Heart left ventricle (tissue), 16 donors: ENCODE data around the gene STIMATE. TPM values are rescaled to one million over a fixed set of nuclear protein-coding genes. Genes with fewer than 3 reads are reported as not detected.

Experiments used
- ATAC-seq, 4 donors: fragments of 200-7000 bp; cut with Tn5 transposase; one replicate each; pipeline ENCODE4 v1.9.1; 2020 to 2022; ENCODE audit warnings: moderate library complexity in 4 of 4, mild to moderate bottlenecking in 3 of 4, moderate number of reproducible peaks in 1 of 4
- DNase-seq, 5 donors: peaks; one replicate each; pipeline ENCODE4 v3.0.0-alpha.2; 2020
- H3K27ac ChIP-seq, 12 donors: fragments of 200-600 bp; sonication (generic) in 4 of 12; one replicate each; pipeline versions ENCODE4 v1.5.0 to v1.8.0; 2016 to 2022; ENCODE audit warnings: mild to moderate bottlenecking in 2 of 12
- H3K27me3 ChIP-seq, 9 donors: fragments of 200-600 bp; sonication (generic) in 2 of 9; one replicate each; pipeline versions ENCODE4 v1.5.1 to v1.8.0; 2016 to 2022; ENCODE audit warnings: mild to moderate bottlenecking in 3 of 9
- H3K36me3 ChIP-seq, 9 donors: fragments of 200-600 bp; sonication (generic) in 2 of 9; one replicate each; pipeline versions ENCODE4 v1.5.0 to v1.8.0; 2018 to 2022; ENCODE audit warnings: mild to moderate bottlenecking in 2 of 9
- H3K4me1 ChIP-seq, 12 donors: fragments of 200-600 bp; sonication (generic) in 4 of 12; one replicate each; pipeline versions ENCODE4 v1.5.0 to v1.8.0; 2016 to 2022; ENCODE audit warnings: mild to moderate bottlenecking in 3 of 12
- H3K4me3 ChIP-seq, 12 donors: fragments of 200-600 bp; sonication (generic) in 4 of 12; one replicate each; pipeline versions ENCODE4 v1.5.0 to v1.8.0; 2017 to 2022; ENCODE audit warnings: mild to moderate bottlenecking in 9 of 12, moderate library complexity in 4 of 12
- H3K9me3 ChIP-seq, 12 donors: fragments of 200-600 bp; sonication (generic) in 4 of 12; one replicate each; pipeline versions ENCODE4 v1.5.0 to v1.8.0; 2016 to 2022; ENCODE audit warnings: mild to moderate bottlenecking in 1 of 12
- POLR2A ChIP-seq, 2 donors: fragments of 450-650 bp; IDR thresholded peaks; one replicate each; pipeline ENCODE4 v1.6.1; 2017; ENCODE audit warnings: antibody characterized with exemption in 2 of 2, mild to moderate bottlenecking in 2 of 2, moderate library complexity in 2 of 2
- WGBS, 4 donors: extraction: QIAGEN DNeasy Blood & Tissue Kit in 2 of 4; methylation state at CpG; one replicate each; pipeline versions ENCODE4 v1.1.5 to v1.1.7; 2013 to 2018; 5-methylcytosine and 5-hydroxymethylcytosine counted together
- intact Hi-C, 10 donors: fragments of 100-400 bp; cut with DNase I; formaldehyde crosslinking; loops; one replicate each; pipeline versions ENCODE4 v1.11.1 to v1.14.2; 2022
- polyA plus RNA-seq, 2 donors: library from polyadenylated mRNA; stranded (reverse); fragments of 200-250 nt; gene quantifications; one replicate each; pipeline ENCODE4 v1.2.3, GENCODE V29; 2013
- total RNA-seq, 9 donors: library from RNA; depleted of rRNA in 2 of 9; stranded (reverse); fragments of >200 nt in 2 of 9; fragmentation: NEBNext Ultra II Directional in 3 of 9; extraction: Animal tissue kit (Norgen Biotek cat#: 25700) in 3 of 9; gene quantifications; one replicate each; pipeline versions ENCODE4 v1.1.0 to v1.2.4, GENCODE V29; 2016 to 2023
- TF ChIP-seq, protein P1 (sequence below), 12 donors: fragments of 200-600 bp; sonication (generic) in 4 of 12; IDR thresholded peaks; one replicate each; pipeline versions ENCODE4 v1.5.0 to v1.8.0; 2018 to 2022; ENCODE audit warnings: antibody characterized with exemption in 12 of 12, mild to moderate bottlenecking in 5 of 12
- donor health status: ischemic (EF 13 %, LVEDD 7.1; RV severe dilation, severe dysfunction).
- donor health status: healthy with polysubstance abuse.
- donor health status: DM: no; HTN: yes; CAD: no.
- donor health status: DM: no; HTN: no; CAD: no.
- donor health status: ischemic (EF 25% LVEDD 6.9; RV normal size, moderate dysfunction).
- donor health status: ischemic (EF 25% LVEDD 5.7; RV mildly dilated, moderate dysfunction).
- donor health status: healthy.
- donor health status: DM: yes; HTN: yes; CAD: no.
- donor health status: ischemic (EF 35%, LVEDD 5.7; RV mildly dilated, moderate dysfunction).
- donor health status: nonischemic (EF 11% LVEDD 7.7; RV severe dilation, severe dysfunction).
- donor health status: DM: yes; HTN: yes; CAD: no.
- donor health status: PGD.
- donor health status: ischemic (EF 29% LVEDD 5.4; RV normal size, mild dysfunction).
- donor health status: nonischemic (EF 23%, LVEDD 6.1; RV moderate dilation, normal function).

The STIMATE gene
- total and polyA plus RNA-seq, 11 donors: 3.4 to 17.1 (median 9.4) TPM

DNA sequence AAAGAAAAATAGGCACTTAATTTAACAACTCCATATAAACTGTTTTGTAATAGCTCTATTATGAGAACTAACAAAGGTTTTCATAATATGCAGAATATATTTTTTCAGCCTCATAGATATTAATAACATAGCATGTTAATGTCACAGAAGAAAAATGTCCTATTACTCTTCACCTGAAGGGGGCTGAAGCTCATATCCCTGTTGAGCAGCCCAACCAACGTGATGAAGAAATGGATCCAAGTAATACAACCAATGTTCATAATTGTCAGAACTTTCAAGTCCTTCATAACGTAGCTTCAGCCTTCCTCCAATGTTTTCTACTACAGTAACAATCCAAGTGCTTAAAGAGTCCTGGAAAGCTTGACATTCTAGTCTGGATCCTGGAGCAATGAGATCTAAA is 34.5 kb upstream of the STIMATE start:
- intact Hi-C loops: loop anchor here in 7 of 10 donors (5.0 to 10.0 kb wide), 8 partner anchors 77 to 187 kb away; partner anchors contain the start of genes ITIH1 (in 2 of the 7), NEK4 (in 2 of the 7) and SFMBT1 (in 1 of the 7)
- WGBS, 4 donors: 78 to 91% (median 83%) methylated on average over 2 of the region's 2 CpGs
- H3K4me1 ChIP-seq: peaks cover 0 to 5% (median 0%) of the 10 kb centered on the region in 12 donors
- H3K27ac ChIP-seq: no peak overlapping the region
- DNase-seq (no peak), ATAC-seq (no peak)
- no peak overlapping the region for H3K4me3 ChIP-seq
- TF ChIP-seq, protein P1, sequence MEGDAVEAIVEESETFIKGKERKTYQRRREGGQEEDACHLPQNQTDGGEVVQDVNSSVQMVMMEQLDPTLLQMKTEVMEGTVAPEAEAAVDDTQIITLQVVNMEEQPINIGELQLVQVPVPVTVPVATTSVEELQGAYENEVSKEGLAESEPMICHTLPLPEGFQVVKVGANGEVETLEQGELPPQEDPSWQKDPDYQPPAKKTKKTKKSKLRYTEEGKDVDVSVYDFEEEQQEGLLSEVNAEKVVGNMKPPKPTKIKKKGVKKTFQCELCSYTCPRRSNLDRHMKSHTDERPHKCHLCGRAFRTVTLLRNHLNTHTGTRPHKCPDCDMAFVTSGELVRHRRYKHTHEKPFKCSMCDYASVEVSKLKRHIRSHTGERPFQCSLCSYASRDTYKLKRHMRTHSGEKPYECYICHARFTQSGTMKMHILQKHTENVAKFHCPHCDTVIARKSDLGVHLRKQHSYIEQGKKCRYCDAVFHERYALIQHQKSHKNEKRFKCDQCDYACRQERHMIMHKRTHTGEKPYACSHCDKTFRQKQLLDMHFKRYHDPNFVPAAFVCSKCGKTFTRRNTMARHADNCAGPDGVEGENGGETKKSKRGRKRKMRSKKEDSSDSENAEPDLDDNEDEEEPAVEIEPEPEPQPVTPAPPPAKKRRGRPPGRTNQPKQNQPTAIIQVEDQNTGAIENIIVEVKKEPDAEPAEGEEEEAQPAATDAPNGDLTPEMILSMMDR (IDR thresholded peaks at IDR 0.05): no peak
- no peak for TF ChIP-seq POLR2A (IDR thresholded peaks at IDR 0.05)
- no peaks in the 10 kb centered on the region for H3K27me3 ChIP-seq
- H3K36me3 ChIP-seq: peaks cover 0 to 59% (median 10%) of the 10 kb centered on the region in 9 donors
- no peaks in the 10 kb centered on the region for H3K9me3 ChIP-seq

DNA sequence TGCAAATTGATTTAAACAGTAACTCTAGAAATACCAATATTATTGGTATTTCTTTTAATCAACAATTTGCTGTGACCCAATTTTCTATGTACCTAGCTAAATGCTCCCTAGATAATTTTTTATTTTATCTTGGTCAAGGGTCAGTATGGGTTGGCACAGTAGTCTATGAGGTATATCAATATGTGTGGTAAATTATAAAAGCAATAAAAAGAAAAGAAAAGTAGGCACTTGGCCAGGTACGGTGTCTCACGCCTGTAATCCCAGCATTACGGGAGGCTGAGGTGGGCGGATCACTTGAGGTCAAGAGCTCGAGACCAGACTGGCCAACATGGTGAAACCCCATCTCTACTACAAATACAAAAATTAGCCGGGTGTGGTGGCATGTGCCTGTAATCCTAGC is 34.0 kb upstream of the STIMATE start:
- ATAC-seq (no peak), DNase-seq (no peak)
- no peak overlapping the region for H3K27ac ChIP-seq
- TF ChIP-seq, protein P1 (IDR thresholded peaks at IDR 0.05): no peak
- TF ChIP-seq POLR2A (IDR thresholded peaks at IDR 0.05): no peak
- no peaks in the 10 kb centered on the region for H3K9me3 ChIP-seq
- no peaks in the 10 kb centered on the region for H3K27me3 ChIP-seq
- intact Hi-C loops: loop anchor here in 7 of 10 donors (5.0 to 10.0 kb wide), 8 partner anchors 77 to 187 kb away; partner anchors contain the start of genes ITIH1 (in 2 of the 7), NEK4 (in 2 of the 7) and SFMBT1 (in 1 of the 7)
- 81 to 89% (median 85%) methylated on average over 6 of the region's 6 CpGs for WGBS, 4 donors
- H3K36me3 ChIP-seq: peaks cover 0 to 65% (median 10%) of the 10 kb centered on the region in 9 donors
- peaks cover 0 to 10% (median 0%) of the 10 kb centered on the region in 12 donors for H3K4me1 ChIP-seq
- H3K4me3 ChIP-seq: no peak overlapping the region

DNA sequence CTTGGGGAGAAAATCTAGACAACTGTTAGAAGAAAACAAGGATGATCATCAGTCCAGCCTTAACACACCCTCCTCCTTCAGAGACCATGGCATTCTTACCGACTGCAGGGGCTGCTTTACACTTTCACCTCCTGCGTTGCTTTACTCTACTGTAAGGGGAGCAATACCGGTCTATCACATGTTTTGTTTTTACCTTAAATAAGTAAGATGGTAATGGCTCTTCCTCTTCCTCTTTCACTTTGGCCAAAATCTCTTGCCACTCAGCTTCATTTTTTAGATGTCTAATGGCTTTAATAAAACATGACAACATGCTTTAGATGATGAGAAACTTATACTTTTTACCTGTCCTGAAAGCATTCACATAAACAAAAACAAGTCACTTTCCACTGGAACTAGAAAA is 33.4 kb upstream of the STIMATE start:
- Histone ChIP-seq H3K4me3 (no peak overlapping the region), H3K27ac (no peak overlapping the region), H3K9me3 (no peaks in the 10 kb centered on the region), H3K36me3 (peaks cover 0 to 69% (median 12%) of the 10 kb centered on the region in 9 donors), H3K27me3 (no peaks in the 10 kb centered on the region), H3K4me1 (peaks cover 0 to 14% (median 0%) of the 10 kb centered on the region in 12 donors)
- intact Hi-C loops: loop anchor here in 7 of 10 donors (5.0 to 10.0 kb wide), 8 partner anchors 76 to 186 kb away; partner anchors contain the start of genes ITIH1 (in 2 of the 7), NEK4 (in 2 of the 7) and SFMBT1 (in 1 of the 7)
- TF ChIP-seq, protein P1 (IDR thresholded peaks at IDR 0.05): no peak
- no peak for TF ChIP-seq POLR2A (IDR thresholded peaks at IDR 0.05)
- ATAC-seq (no peak), DNase-seq (no peak)
- 91 to 93% (median 92%) methylated on average over 3 of the region's 3 CpGs for WGBS, 4 donors

DNA sequence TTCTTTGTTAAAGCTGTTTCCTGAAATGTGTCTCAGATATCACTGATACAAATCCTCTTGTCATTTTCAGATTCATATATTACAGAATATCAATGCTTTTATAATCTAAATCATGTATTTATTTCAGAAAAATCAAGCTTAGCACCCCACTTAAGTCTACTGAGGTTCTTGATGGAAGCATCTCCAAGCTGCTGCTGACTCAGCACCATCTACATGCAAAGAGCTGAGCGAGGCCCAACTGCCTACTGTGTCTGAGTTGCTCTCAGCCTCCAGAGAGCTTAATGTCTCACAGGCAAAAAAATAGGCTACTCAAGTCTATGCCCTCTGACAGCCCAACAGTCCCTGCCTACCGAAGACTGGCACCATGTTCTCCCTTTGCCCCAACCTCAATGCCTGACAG is 29.2 kb upstream of the STIMATE start:
- no peak overlapping the region for H3K27ac ChIP-seq
- intact Hi-C loops: loop anchor here in 1 of 10 donors (5.0 kb wide), 1 partner anchor 146 kb away; no protein-coding TSS in a partner anchor
- no peak overlapping the region for H3K4me3 ChIP-seq
- TF ChIP-seq, protein P1 (IDR thresholded peaks at IDR 0.05): no peak
- TF ChIP-seq POLR2A (IDR thresholded peaks at IDR 0.05): no peak
- H3K4me1 ChIP-seq: peaks cover 0 to 28% (median 0%) of the 10 kb centered on the region in 12 donors
- DNase-seq (no peak), ATAC-seq (no peak)
- H3K36me3 ChIP-seq: peaks cover 0 to 86% (median 16%) of the 10 kb centered on the region in 9 donors
- H3K27me3 ChIP-seq: no peaks in the 10 kb centered on the region
- H3K9me3 ChIP-seq: no peaks in the 10 kb centered on the region
- 87 to 97% (median 93%) methylated on average over 2 of the region's 2 CpGs for WGBS, 4 donors
